NCI-H2107 treated with DMSO at 0.1 percent for 48 hours (cell line): Measurements from ENCODE around the gene ITGA6.

Source experiments
- DNase-seq: peaks from one replicate; lab custom pipeline; 2025; ENCODE audit not compliant: unreplicated experiment; lab: John Stamatoyannopoulos, UW

The ITGA6 gene

DNA sequence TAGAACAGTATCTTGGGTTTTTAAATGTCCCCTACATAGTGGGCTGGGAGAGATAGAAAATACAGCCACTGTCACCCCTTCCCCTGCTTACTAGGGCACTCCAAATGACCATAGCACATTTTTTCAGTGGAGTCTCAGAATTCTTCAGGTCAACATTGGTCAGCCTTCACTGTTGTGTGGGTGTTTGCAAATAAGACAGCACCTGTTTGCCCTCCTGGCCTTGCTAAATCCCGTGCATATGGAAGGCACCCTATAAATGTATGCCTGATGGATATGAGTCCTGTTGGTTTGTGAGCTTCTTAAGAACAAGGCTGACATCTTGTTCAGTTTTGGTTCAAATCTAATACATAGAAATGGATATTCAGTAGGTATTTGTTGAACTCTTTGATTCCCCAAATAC is 12.5 kb downstream of the ITGA6 start:
- DNase-seq, result no peak

DNA sequence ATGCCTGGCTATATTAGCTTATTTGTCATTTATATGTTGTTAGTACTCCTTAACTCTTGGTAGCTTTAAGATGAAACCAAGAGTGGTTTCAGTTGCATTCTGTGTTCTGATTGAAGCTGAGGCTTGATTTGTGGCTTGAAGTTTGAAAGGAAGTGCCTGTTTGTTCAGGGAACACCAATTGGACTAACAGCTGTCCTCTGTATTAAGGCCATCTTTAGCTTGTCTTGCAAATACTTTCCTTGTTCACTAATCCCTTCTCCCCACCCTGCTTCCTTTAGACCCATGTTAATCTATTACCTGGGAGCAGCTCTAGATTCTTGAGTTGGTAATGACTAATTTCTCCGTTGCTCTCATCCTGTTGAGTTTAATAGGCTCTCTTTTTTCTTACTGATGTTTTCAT is 13.4 kb downstream of the ITGA6 start:
- DNase-seq, result no peak

DNA sequence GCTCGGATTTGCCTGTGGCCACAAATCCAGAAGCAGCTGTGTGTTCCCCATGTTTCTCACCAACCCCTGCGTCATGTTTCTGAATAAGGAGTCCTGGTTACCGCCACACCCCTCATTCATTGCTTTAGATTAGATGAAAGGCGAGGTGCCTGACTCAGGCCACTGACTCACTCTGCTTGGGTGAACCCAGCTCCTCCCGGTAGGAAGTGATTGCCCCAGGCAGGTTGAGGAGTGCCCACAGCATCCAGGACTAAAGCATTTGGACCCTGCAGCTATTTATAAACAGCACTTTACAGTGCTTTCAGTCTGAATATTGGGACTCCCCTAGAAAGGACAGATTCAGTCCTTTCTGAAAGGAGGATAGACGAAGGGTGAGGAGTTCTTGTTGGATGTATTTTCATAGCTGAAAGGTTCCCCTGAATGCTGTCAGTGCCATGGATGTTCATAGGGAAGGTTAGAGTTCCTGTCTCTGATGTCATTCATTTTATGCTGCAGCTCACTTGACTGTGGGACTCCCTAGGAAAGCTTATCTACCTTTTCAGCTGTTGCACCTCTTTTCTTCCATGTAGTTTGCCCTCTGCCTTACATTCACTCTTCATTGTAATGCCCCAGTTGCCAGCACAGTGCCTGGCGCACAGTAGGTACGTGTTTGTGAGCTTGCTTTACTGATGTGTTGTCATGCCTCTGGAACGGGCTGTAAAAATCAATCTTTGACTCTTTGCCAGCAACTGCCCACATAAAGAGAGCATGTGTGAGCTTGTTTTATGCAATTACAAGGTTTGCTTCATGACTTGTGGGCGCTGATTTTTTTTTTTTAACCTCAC is 14.9 kb downstream of the ITGA6 start:
- DNase-seq, result no peak

GRCh38 chr2:172445851-172446250 is 18.5 kb downstream of the ITGA6 start:
- no peak for DNase-seq

DNA sequence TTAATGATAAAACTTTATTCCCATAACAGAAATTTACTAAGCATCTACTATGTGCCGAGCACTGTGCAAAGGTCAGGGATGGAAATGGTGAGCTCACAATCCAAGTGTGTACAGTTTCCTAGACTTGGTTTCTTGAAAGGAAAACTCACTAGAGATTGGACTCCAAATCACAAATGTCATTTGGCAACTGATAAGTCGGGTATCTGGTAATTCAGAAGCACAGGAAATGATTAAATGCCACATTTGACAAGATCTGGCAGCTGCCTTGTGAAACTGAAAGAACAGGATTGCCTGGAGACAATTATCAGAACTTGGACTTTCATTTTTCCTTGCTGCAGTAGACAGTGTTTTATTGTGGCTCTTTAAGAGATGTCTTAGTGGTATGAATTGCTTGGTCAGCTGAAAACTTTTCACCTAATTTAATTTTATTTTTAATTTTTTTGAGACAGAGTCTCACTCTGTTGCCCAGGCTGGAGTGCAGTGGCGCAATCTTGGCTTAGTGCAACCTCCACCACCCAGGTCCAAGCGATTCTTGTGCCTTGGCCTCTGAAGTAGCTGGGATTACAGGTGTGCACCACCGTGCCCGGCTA is 19.2 kb downstream of the ITGA6 start:
- no peak for DNase-seq

DNA sequence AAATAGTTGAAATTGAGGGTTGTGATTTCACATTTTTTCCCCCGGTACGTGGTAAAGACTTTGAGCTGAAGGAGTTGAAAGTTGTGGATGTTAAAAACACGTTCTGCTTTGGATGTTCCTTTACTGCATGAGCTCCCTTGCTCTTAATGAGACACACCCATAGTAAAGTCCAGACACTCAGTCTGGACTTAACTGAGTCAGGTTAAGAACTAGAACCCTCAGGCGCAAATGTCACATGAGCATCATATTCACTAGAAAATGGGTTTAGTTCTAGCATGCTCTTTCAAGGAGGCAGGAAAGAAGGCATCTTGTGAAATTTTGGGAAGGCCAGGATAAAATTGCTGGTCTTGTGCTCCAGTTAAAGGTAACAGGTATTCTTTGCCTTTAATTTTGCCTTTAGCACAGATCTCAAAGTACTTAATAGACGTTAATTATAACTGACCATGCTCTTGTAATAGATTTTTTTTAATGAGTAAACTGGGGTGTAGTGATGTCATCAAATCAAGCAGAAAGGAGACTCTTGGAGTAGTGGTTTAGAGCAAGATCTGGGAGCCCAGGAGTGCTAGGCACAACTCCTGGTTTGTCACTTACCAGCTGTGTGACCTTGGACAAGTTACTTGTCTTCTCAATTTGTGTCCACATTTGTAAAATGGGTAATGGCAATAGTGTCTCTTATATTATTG is 20.6 kb downstream of the ITGA6 start:
- no peak for DNase-seq

- no peak for DNase-seq
Measured at GRCh38 chr2:172448544-172449267, 21.3 kb downstream of the ITGA6 start.

DNA sequence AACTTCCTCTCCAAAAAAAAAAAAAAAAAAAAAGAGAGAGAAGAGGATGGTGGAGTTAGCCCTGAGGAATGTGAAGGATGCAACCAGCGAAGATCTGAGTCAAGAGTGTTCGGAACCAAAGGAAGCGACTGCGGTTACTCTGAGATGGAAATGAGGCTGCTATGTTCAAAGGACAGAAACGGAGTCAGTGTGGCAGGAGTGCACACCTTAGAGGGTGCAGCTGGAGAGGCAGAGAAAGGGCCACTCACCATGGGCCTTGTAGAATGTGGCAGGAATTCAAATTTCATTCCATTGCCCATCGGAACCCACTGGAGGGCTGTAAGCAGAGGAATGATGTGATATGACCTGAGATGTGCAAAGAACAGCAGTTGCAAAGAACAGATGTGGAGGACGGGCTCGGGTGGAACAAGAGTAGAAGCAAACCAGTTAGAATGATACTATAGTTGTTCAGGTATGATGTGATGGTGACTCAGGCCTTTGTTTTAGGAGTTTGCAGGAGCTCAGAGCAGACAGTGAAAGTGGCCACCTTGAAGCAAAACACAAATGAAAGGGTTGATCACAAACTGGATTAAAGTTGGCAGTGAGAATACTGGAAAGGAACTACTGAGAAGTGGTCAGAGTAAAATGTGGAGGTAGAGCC is 22.6 kb downstream of the ITGA6 start:
- DNase-seq, result no peak

- DNase-seq, result no peak
Measured at GRCh38 chr2:172451923-172452322, 24.5 kb downstream of the ITGA6 start.

GRCh38 chr2:172452845-172453244 is 25.5 kb downstream of the ITGA6 start:
- no peak for DNase-seq

GRCh38 chr2:172454404-172455120 is 27.2 kb downstream of the ITGA6 start:
- DNase-seq, result no peak

DNA sequence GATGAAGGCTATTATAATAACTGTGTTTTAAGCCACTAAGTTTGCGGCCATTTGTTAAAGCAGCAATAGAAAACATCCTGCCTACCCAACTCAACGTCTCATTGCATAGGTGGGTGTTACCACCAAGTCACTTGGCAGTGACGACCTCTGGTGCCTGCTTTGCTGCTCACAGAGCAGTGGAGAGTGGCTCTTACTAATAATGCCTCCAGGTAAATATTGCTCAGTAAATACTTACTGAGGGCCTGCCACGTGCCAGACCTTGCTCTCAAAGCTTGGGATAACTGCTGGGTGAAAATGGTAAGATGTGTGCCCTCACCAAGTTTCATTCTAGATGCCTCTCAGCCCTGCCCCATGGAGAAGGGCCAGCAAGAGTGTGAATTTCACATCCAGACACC is 27.7 kb downstream of the ITGA6 start:
- DNase-seq, result no peak

DNA sequence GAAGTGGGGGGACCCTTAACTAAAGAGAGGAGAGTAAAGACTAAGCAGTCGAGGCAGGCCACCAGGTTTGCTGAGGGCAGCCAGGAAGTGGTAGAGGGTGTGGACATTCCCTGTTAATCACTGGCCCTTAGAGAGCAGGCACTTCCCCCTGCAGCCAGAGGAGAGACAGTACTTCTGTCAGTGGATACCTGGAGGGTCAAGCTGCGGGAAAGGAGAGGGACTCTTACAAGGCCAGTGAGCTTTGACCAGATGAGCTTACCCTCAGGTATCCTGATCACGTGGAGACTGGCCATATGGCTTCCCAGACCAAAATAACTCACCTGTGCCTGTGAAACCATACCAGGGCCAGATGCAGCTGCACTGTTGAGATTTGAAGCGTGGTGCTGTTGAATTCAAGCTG is 28.6 kb downstream of the ITGA6 start:
- no peak for DNase-seq

GRCh38 chr2:172457536-172457935 is 30.1 kb downstream of the ITGA6 start:
- no peak for DNase-seq

- no peak for DNase-seq
Measured at GRCh38 chr2:172458561-172459124, 31.3 kb downstream of the ITGA6 start.

GRCh38 chr2:172460780-172461201 is 33.4 kb downstream of the ITGA6 start:
- no peak for DNase-seq

GRCh38 chr2:172461591-172462372 is 34.4 kb downstream of the ITGA6 start:
- DNase-seq, result peak; percentile 19

DNA sequence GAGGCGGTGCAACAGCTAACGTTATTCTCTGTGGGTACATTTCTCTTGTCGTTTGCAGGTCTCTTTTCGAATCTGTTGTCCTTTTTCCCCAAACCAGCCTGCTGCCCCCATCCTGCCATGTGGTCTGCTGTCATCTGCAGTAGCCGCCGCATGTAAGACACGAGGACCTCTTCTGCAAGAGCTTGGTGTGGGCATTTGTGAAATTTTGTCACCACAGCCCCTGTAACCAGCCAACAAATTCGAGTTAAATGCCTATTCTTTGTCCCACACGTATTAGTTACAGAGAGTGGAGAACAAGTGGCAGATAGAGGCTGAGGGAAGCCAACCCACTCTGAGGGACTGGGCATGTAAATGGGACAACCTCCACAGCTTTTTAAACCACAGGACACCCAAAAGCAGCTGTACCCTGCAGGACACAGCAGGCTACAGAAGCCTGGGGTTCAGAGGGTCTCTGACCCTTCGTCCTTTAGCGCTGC is 35.0 kb downstream of the ITGA6 start:
- DNase-seq, result no peak

DNA sequence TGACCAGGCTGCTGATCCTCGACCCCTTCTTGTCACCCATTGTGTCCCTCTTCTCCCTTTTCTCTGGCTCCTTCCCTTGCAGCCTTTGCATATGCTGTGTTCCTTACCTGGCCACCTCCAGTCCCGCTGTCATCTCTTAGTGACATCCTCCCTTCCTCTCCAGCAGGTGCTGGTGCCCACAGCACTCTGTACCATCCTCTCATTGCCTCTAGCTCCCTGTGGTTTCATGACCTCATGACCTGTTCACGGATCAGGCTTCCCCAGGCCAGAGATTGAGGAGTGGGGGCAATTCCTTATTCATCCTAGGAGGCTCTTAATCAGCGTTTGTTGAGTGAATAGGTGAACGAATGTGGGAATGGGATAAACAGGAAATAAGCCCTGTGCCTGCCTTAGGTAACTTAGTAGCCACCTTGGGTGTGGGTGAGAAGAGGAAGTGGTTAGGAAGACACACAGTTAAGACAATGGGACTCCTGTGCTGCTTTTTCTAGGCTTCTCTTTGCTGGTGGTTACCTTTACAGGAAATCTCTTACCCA is 35.5 kb downstream of the ITGA6 start:
- no peak for DNase-seq
